Suprapubic skin (tissue), 3 donors: ENCODE data around the gene GATAD2B.

ENCODE experiments used
- CTCF ChIP-seq, 2 donors: fragments of 200-600 bp in 1 of 2; fragments of 450-650 bp in 1 of 2; sonication (generic) in 1 of 2; IDR thresholded peaks; one replicate each; pipeline ENCODE4 v1.5.1; 2016 to 2019; ENCODE audit warnings: antibody characterized with exemption in 2 of 2, mild to moderate bottlenecking in 1 of 2, moderate library complexity in 1 of 2
- POLR2AphosphoS5 ChIP-seq, 3 donors: sonication (generic); formaldehyde crosslinking; IDR thresholded peaks; one replicate each; pipeline ENCODE4 v1.6.1; 2017; ENCODE audit warnings: antibody characterized with exemption in 3 of 3

- no peak for TF ChIP-seq CTCF (IDR thresholded peaks at IDR 0.05)
- no peak for TF ChIP-seq POLR2AphosphoS5 (IDR thresholded peaks at IDR 0.05)
Measured at GRCh38 chr1:153880024-153880423, 42.7 kb downstream of the GATAD2B start.
